Sigmoid colon (tissue), 7 donors: ENCODE data around the gene CST7. TPM values are rescaled to one million over a fixed set of nuclear protein-coding genes. Genes with fewer than 3 reads are reported as not detected.

Experiments used
- DNase-seq: peaks from one replicate; pipeline ENCODE4 v3.0.0-alpha.2; 2019
- H3K27ac ChIP-seq, 4 donors: fragments of 200-600 bp; sonication (generic); one replicate each; pipeline ENCODE4 v1.5.1; 2016 to 2019; ENCODE audit warnings: mild to moderate bottlenecking in 1 of 4
- H3K27me3 ChIP-seq, 3 donors: fragments of 200-600 bp; sonication (generic); one replicate each; pipeline ENCODE4 v1.5.1; 2019; ENCODE audit warnings: mild to moderate bottlenecking in 1 of 3
- H3K36me3 ChIP-seq, 4 donors: fragments of 200-600 bp; sonication (generic); one replicate each; pipeline ENCODE4 v1.5.1; 2016 to 2019
- H3K4me1 ChIP-seq, 4 donors: fragments of 200-600 bp; sonication (generic); one replicate each; pipeline ENCODE4 v1.5.1; 2017 to 2019
- H3K4me3 ChIP-seq, 4 donors: fragments of 200-600 bp; sonication (generic); one replicate each; pipeline ENCODE4 v1.5.1; 2017 to 2019; ENCODE audit warnings: mild to moderate bottlenecking in 2 of 4, moderate library complexity in 1 of 4
- H3K9me3 ChIP-seq, 4 donors: fragments of 200-600 bp in 3 of 4; sonication (generic) in 3 of 4; one replicate each; pipeline versions ENCODE4 v1.5.1 to v1.6.1; 2013 to 2019
- CTCF ChIP-seq, 4 experiments: fragments of 450-650 bp in 3 of 4; fragments of 200-600 bp in 1 of 4; IDR thresholded peaks; one replicate each; pipeline ENCODE4 v1.5.1; 2016 to 2019; ENCODE audit warnings: antibody characterized with exemption in 4 of 4, mild to moderate bottlenecking in 3 of 4, moderate library complexity in 2 of 4
- EP300 ChIP-seq, 4 donors: sonication (generic); formaldehyde crosslinking; IDR thresholded peaks; one replicate each; pipeline ENCODE4 v1.6.1; 2017; ENCODE audit warnings: antibody characterized with exemption in 4 of 4
- POLR2A ChIP-seq, 2 donors: fragments of 450-650 bp; IDR thresholded peaks; one replicate each; pipeline ENCODE4 v1.6.1; 2016; ENCODE audit warnings: antibody characterized with exemption in 2 of 2, mild to moderate bottlenecking in 2 of 2, moderate library complexity in 2 of 2
- POLR2AphosphoS5 ChIP-seq, 4 donors: sonication (generic); formaldehyde crosslinking; IDR thresholded peaks; one replicate each; pipeline ENCODE4 v1.6.1; 2017; ENCODE audit warnings: antibody characterized with exemption in 4 of 4
- WGBS, 2 donors: extraction: QIAGEN DNeasy Blood & Tissue Kit; methylation state at CpG; one replicate each; pipeline ENCODE4 v1.1.7; 2013; 5-methylcytosine and 5-hydroxymethylcytosine counted together
- intact Hi-C: fragments of 100-400 bp; cut with DNase I; formaldehyde crosslinking; loops from one replicate; pipeline ENCODE4 v1.15.1; 2023
- polyA plus RNA-seq, 3 donors: library from polyadenylated mRNA; stranded (reverse); fragments of 200-250 nt; gene quantifications; one replicate each; pipeline ENCODE4 v1.2.3, GENCODE V29; 2013
- total RNA-seq, 4 donors: library from RNA; depleted of rRNA; stranded (reverse); fragments of >200 nt; gene quantifications; one replicate each; pipeline ENCODE4 v1.1.0, GENCODE V29; 2016
- donor health status: healthy with polysubstance abuse.
- donor health status: Bipolar disorder and iron deficiency.
- donor health status: healthy.

The CST7 gene
- total and polyA plus RNA-seq, 7 donors = 0.66 to 10.4 (median 3.7) TPM; not detected in 1

- H3K27ac ChIP-seq = no peak overlapping the region
- 46 to 76% methylated on average over 3 of the region's 3 CpGs for WGBS, 2 donors
- TF ChIP-seq POLR2AphosphoS5 (IDR thresholded peaks at IDR 0.05) = no peak
- no peak for TF ChIP-seq EP300 (IDR thresholded peaks at IDR 0.05)
- TF ChIP-seq POLR2A (IDR thresholded peaks at IDR 0.05) = no peak
- no peak for TF ChIP-seq CTCF (IDR thresholded peaks at IDR 0.05)
- H3K9me3 ChIP-seq = peaks cover 0 to 9% (median 2%) of the 10 kb centered on the region in 4 donors
- H3K4me1 ChIP-seq = no peaks in the 10 kb centered on the region
- intact Hi-C loops = loop anchor here (10.0 kb wide), 1 partner anchor 1026 kb away; no protein-coding TSS in a partner anchor
- no peak for DNase-seq
- no peaks in the 10 kb centered on the region for H3K36me3 ChIP-seq
- no peak overlapping the region for H3K4me3 ChIP-seq
- H3K27me3 ChIP-seq = no peaks in the 10 kb centered on the region
These were observed 38.6 kb upstream of the CST7 start for GRCh38 chr20:24910461-24910860.

GRCh38 chr20:24911461-24911860, 37.6 kb upstream of the CST7 start:
- Histone ChIP-seq H3K27ac (no peak overlapping the region), H3K9me3 (peaks cover 0 to 9% (median 2%) of the 10 kb centered on the region in 4 donors), H3K36me3 (no peaks in the 10 kb centered on the region), H3K27me3 (no peaks in the 10 kb centered on the region), H3K4me3 (no peak overlapping the region), H3K4me1 (no peaks in the 10 kb centered on the region)
- TF ChIP-seq EP300 (IDR thresholded peaks at IDR 0.05) (no peak), CTCF (IDR thresholded peaks at IDR 0.05) (no peak)
- 51 to 68% methylated on average over 7 of the region's 7 CpGs for WGBS, 2 donors
- intact Hi-C loops = loop anchor here (10.0 kb wide), 1 partner anchor 1027 kb away; no protein-coding TSS in a partner anchor
- DNase-seq = no peak

GRCh38 chr20:24912397-24913075, 36.5 kb upstream of the CST7 start:
- WGBS, 2 donors = 81 to 91% methylated on average over 8 of the region's 8 CpGs
- DNase-seq = peak; percentile 46
- no peak overlapping the region for H3K27ac ChIP-seq
- no peaks in the 10 kb centered on the region for H3K27me3 ChIP-seq
- intact Hi-C loops = loop anchor here (10.0 kb wide), 1 partner anchor 1028 kb away; no protein-coding TSS in a partner anchor
- H3K36me3 ChIP-seq = no peaks in the 10 kb centered on the region
- H3K9me3 ChIP-seq = peaks cover 0 to 5% (median under 1%) of the 10 kb centered on the region in 4 donors
- H3K4me3 ChIP-seq = no peak overlapping the region
- TF ChIP-seq POLR2A (IDR thresholded peaks at IDR 0.05) = no peak
- no peak for TF ChIP-seq POLR2AphosphoS5 (IDR thresholded peaks at IDR 0.05)
- no peak for TF ChIP-seq CTCF (IDR thresholded peaks at IDR 0.05)
- no peak for TF ChIP-seq EP300 (IDR thresholded peaks at IDR 0.05)
- no peaks in the 10 kb centered on the region for H3K4me1 ChIP-seq

GRCh38 chr20:24913076-24913628, 35.9 kb upstream of the CST7 start:
- no peak overlapping the region for H3K27ac ChIP-seq
- H3K4me1 ChIP-seq = peaks cover 0 to 3% (median under 1%) of the 10 kb centered on the region in 4 donors
- no peak overlapping the region for H3K4me3 ChIP-seq
- peak; percentile 35 for DNase-seq
- 91% methylated on average over 9 of the region's 9 CpGs for WGBS, 2 donors
- peaks cover 0 to 5% (median 0%) of the 10 kb centered on the region in 4 donors for H3K9me3 ChIP-seq
- TF ChIP-seq POLR2A (IDR thresholded peaks at IDR 0.05) = no peak
- TF ChIP-seq CTCF (IDR thresholded peaks at IDR 0.05) = no peak
- TF ChIP-seq POLR2AphosphoS5 (IDR thresholded peaks at IDR 0.05) = no peak
- no peak for TF ChIP-seq EP300 (IDR thresholded peaks at IDR 0.05)
- no peaks in the 10 kb centered on the region for H3K36me3 ChIP-seq
- intact Hi-C loops = loop anchor here (10.0 kb wide), 1 partner anchor 1028 kb away; no protein-coding TSS in a partner anchor
- no peaks in the 10 kb centered on the region for H3K27me3 ChIP-seq
